Measurements from ENCODE around the gene CADM3.

The CADM3 gene

DNA sequence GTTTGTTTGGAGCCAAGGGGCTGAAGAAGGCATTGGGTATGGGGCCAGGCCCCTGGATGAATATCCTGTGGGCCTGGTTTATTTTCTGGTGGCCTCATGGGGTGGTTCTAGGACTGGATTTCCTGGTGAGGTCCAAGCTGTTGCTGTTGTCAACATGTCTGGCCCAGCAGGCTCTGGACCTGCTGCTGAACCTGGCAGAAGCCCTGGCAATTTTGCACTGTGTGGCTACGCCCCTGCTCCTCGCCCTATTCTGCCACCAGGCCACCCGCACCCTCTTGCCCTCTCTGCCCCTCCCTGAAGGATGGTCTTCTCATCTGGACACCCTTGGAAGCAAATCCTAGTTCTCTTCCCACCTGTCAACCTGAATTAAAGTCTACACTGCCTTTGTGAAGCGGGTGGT is 34.7 kb downstream of the CADM3 start:
- DNase-seq (ENCODE audit: low read depth in 2 of 2): no peak

DNA sequence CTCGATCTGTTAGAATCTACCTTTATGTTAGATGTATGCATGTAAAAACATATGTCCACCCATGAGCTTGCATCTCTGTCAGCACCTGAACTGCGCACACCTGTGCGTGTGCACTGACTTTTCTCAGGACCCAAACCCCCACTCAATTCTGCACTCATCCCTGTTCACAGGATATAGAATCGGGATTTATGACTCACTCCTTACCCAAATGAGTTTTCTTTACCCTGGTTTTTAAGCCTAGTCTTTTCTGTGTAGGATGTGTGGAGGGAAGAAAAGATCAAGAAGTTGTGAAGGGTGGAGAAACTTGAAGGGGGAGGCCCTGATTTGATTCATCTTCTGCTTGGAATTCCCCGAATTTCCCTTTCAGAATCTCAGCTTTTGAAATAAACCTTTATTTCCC is 35.7 kb downstream of the CADM3 start:
- DNase-seq (ENCODE audit: low read depth in 2 of 2): no peak

DNA sequence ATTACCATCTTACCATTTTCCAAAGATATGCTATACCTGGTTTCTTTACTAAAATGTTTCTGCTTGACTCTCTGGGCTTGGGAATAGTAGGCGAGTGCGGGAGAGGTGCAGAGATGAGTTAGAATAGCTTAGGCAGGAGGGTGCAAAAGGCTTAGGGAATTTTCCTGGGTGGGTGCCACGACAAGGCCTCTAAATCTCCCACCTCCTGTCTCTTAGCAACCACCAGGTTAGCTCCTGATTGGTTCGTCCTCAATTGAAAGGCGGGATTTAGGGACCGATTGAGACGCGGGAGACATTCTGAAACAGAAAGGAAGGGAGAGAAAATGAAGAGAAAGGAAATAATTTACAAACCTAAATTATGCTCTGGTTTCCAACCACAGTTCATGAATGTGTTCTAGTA is 36.4 kb downstream of the CADM3 start:
- no peak for DNase-seq (ENCODE audit: low read depth in 2 of 2)

DNA sequence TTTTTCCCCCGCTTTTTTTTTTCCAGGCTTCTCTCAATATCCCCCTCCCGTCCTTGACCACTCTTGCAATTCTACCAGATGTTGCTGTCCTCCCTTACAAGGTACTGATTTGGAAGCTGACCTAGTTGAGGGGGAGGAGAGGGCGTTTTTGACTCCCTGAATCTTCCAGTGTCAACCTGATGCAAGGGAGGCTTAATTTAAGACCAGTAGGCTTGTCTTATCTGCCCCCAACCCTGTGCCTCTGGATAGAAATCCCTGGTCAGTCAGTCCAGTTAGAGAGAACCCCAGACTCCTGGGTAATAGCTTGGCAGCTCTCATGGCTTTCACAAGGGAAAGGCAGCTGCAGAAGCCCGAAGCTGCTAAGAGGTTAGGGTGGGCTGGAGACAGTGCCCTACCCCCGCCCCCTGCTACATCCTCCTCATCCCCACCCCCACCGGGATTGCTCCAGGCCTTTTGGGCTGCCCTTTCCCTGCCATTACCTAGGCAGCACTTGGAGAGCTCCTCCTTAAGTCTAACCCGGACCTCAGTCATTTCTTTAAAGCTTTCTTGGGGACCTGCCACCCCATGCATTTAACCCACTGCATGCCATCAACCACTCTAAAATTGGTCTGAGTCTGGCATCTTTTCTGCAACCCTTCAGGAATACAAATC is 36.9 kb downstream of the CADM3 start:
- DNase-seq (ENCODE audit: low read depth in 2 of 2): no peak

DNA sequence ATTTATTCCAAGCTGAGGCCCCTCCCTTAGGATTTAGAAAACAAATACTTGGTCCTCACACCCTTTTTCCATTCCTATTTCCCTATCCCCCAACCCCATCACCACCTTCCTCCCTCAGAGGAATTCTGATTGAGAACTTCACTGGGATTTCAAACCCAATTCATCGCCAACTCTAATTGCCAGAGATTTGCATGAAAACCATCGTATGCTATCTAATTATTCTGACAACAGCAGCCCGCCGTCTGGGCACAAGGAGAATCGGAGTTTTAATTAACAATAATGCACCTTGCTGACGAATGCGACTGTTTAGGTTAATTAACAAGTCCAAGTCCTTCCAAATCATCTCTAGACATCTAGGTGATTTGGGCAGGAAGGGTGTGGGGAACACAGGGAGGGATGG is 37.6 kb downstream of the CADM3 start:
- no peak for DNase-seq (ENCODE audit: low read depth in 2 of 2)

DNA sequence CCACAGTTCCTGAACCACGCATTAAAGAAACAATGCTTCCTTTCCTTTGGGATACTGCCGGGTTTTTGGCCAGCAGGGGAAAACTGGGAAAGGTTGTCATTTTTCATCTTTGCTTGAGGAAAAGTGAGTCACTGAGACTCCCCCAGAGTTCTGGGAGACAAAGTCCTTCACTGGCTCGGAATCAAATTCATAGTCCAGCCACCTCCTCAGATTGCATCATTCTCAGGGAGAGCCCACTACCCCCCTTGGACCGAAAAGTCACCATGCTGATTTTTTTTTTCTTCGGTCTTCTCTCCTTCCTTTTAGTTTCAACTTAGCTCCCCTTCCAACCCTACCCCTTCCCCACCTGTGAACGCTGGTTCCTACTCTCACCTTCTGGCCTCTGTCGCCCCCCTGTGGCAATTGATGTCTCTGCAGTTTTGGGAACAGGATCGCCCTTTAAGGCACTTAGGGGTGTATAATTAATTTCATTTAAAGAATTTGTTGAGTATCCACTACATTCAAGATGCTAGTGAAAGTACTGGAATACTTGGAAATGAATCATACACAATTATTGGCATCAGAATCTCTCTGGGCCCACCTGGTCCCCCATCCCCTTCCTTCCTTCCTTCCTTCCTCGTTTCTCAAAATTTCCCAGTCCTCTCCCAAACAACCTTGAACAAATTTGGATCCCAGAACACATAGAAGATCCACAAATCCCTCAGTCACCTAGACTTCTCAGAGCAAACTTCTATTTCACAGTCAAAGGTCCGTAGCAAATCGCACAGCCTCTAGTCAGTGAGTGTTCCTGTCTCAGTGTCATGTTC is 40.1 kb downstream of the CADM3 start:
- DNase-seq (ENCODE audit: low read depth in 2 of 2): no peak

DNA sequence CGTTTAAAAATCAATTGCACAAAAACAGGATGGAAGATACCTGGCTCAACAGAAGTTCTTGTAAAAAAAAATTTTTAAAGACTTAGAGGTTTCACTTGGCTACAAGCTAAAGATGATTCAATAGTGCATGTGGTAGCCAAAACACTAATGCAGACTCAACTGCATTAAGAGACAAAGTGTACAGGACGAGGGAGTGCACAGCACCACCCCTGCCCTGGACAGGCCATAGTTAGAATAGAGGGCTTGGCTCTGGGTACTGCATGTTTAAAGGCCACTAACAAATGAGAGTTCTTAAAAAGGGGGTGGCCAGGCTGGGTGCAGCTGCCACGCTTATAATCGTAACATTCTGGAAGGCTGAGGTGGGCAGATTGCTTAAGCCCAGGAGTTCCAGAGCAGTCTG is 41.2 kb downstream of the CADM3 start:
- no peak for DNase-seq (ENCODE audit: low read depth in 2 of 2)

DNA sequence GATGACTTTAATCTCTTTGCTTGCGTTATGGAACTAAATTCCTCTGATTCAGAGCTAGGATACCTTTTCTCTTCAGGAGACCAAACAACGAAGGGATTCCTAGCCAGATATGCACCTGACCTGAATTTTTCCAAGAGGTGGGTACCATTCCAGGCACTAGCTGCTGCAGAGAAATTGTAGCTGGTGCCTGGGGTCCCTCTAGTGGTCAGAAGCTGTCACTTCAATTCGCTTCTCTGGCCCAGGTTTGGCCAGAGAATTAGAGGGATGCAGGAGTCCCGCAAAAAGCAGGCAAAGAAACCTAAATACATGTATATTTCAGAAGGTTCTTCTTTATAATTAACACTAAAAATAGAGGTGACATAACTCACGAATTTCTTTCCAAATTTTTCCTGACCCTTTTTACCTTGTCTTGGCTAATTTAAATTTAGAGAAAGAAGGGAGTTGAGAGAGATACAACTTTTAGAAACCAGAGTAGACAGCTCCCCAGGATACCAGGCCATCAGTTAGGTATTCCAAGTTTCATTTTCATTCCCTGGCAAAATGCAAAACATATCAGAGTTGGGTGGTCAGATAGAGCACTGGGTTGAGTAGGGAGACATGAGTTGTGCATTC is 42.8 kb downstream of the CADM3 start:
- DNase-seq (ENCODE audit: low read depth in 2 of 2): peak in 1 of 2 experiments; percentile 4

DNA sequence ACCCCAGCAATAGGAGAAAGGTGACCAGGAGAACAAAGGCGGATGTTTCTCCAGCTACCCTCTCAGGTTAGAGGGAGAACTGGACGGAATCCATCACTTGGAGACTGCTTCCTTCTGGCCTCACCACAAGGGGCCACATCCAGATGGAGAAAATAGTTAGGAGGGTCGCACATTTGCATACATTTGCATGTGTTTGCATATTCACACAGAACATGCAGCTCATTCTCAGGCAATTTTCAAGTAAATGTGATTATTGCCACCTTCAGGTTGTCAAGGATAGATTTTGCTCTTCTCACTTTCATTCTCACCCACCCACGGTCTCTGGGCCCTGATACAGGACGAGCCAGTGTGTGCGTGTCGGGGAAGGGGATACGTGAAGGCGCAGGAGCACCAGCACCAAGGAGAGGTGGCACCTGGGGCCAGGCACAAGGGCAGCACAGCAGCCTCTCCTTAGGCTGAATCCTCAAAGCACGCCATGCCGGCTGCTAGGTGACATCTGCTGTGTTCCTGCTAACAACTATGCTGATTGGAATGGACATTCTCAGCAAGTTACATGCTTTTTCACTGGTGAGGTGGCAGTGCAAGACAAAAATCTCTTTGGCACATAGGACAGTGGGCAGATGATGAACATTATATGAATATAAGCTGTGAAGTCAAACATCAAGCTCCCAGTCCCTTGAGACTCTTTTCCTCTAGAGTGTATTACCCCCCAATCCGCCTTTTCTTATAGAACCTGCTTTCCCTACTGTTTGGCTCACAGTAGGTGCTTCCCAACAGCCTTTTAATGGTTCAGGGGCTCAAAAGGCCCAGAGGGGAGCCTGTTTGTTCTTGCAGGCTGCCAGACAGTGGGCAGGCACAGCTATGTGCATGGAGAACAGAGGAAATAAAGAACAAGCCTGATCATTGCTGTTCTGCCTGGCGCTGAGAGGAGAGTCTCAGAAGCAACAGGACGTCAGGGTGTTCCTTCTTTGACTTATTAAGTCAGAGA is 47.5 kb downstream of the CADM3 start:
- no peak for DNase-seq (ENCODE audit: low read depth in 2 of 2)

DNA sequence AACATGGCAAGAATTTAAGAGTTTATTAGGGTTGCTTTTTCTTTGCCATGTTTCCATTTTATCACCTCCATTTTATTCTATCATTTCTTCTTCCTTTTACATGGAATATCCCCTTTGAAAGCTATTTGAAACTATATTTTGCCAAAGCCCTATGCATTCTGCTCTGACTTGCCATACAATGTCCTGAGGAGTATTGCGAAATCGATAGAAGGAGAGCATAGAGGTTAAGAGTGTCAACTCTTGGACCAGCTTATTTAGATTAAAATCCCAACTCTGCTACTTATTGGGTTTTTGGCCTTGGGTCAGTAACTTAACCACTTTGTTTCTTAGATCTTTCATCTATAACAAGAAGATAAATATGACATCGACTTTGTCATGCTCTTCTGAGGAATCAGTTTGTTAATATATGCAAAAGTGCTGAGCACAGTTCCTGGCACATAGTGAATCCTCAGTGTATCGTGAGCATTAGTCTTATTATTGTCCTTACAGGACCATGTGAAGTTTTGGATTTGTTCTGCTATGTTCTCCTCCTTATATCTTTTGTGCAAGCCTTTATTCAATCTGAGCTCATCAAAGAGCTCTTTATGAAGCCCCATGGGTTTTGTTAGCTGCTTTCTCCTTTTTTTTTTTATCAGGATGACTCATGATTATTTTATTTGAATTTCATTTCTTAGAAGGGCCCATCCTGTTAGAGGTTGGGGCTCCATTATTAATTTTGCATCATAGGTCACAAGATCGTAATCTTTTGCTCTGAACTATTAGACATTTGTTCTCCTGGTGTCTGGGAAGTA is 50.9 kb downstream of the CADM3 start:
- no peak for DNase-seq (ENCODE audit: low read depth in 2 of 2)

DNA sequence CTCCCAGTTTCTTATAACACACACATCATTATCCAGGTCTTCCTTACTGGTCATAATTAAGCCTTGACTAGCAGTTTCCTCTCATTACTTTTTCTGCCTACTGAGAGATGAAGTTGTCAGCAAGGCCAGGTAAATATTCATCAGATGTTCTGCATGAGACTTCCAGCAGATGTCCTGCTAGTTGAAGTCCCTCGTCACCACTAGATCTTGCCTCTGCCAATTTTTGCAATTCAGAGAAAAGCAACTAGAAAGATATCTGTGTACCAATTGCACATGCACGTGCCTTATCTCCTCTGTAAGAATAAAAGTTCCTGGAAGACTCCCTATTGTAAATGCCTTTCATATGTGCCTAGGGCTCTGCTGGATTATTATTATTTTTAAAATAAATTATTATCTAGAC is 51.6 kb downstream of the CADM3 start:
- no peak for DNase-seq (ENCODE audit: low read depth in 2 of 2)

DNA sequence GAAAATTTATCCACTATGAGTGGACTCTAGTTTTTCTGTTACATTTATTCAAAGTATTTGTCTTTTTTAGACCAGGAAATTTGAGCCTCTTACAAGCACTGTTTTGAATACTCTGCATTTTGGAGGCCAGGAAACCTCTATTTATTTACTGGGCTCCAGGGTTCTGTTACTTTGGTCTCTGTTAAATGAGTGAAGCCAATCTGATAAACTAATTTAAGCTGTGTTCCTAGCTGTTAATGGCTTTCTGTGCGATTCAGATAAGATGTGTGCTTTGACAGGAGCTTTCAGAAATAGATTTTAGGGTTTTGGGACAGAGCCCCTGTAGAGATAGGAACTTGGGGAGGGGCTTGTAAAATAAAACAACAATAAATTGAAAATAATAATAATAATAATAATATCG is 57.1 kb downstream of the CADM3 start:
- no peak for DNase-seq (ENCODE audit: low read depth in 2 of 2)

DNA sequence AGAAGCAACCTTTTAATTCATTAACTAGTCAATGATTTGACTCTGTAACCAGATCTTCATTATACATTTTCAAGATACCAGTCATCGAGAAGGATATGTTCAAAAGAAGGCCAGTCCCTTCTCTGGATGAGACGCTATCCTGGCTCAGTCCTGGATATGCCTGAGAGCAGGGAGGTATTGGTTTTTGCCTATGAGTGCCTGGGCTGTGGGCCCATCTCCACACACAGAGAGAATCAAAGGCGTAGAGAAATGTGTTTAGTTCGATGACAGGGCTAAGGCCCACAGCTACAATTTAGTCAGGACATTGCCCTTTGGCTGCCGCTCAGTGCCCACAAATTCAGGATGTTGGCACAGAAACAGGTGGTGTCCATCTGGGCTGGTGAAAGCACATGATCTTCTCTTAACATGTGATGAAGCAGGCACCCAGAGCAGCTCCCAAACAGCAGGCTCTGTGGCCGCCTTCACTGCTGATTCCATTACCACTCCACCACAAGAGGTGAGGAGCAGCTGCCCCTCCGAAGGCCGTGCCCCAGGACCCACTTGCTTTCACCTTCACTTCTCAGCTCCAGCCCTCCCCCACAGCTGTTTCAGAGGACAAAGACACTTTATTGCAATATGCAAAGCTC is 58.0 kb downstream of the CADM3 start:
- DNase-seq (ENCODE audit: low read depth in 2 of 2): no peak

DNA sequence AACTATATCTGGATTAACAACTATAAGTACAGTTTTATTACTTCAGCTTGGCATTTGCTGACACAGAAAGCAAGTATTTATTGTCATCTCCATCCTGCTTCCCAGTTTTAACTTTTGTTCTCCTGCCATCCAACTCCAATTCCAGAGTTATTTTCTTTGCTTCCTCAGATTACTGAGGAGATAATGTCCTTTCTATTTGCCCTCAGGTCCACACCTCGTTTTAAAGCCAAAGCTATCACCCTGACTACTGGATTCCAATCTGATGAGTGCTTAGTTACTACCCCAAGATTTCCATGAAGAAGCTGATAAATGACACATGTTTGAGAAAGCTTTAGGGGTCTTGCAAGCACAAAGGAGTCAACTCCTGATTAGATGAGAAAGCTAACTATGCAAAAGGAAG is 58.5 kb downstream of the CADM3 start:
- DNase-seq (ENCODE audit: low read depth in 2 of 2): no peak

DNA sequence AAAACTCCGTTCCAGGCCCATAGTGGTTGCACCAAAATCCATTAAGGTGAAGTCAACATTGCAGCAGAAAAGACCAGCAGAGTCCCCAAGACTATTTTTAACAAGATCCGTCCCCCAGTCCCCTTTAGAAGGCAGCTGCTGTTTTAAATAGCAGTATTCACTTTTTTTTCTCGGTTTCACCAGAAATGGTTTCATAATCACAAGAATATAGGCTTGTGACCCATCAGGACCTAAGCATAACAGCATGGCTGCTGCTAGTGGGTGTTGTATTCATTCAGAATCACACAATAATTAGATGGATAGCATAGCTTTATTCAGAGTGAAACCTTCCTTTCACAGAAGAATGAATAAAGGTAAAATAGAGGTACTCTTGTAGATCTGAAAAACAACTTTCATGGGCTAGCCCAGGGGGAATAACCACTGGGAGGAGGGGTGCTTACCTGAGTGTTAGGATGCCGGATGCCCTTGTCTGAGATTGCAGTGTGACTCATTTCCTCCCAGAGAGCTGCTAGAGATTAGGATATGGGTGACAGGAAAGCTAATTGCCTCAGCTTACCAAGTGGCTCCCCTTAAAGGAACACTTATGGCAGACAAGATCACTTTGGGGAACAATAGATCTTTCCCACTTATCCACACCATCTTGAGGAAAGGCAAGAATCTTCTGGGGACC is 68.3 kb downstream of the CADM3 start:
- DNase-seq (ENCODE audit: low read depth in 2 of 2): no peak

DNA sequence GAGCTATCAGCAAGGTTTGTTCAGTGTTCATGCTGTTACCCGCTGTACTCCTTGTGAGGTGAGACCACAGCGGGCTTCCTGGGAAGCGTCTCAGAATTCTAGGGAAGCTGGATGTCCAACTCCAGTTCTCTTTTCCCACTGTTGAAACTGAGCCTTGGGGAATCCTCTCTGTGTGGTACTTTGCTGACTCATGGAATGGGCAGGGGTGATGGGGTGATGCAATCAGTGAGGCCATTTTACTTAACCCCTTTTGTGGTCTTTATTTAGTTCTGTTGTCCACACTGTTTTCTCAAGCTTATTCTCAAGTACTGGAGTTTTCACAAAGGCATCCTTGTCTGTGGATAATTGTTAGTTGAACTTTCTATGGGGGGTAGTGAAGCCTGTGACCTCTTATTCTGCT is 75.9 kb downstream of the CADM3 start:
- no peak for DNase-seq (ENCODE audit: low read depth in 2 of 2)

DNA sequence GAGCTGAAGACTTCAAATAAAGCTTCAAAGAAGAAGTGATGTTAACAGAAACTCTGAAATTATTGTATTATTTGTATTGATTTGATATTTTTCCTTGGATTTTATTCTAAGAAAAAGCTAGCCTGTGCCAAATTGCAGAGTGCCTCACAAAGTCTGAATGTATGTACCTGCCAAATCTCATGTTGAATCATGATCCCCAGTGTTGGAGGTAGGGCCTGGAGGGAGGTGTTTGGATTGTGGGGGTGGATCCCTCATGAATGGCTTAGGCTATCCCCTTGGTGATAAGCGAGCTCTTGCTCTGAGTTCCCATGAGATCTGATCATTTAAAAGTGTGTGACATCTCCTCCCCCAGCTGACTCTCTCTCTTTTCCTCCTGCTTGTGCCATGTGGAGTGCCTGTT is 76.9 kb downstream of the CADM3 start:
- no peak for DNase-seq (ENCODE audit: low read depth in 2 of 2)

DNA sequence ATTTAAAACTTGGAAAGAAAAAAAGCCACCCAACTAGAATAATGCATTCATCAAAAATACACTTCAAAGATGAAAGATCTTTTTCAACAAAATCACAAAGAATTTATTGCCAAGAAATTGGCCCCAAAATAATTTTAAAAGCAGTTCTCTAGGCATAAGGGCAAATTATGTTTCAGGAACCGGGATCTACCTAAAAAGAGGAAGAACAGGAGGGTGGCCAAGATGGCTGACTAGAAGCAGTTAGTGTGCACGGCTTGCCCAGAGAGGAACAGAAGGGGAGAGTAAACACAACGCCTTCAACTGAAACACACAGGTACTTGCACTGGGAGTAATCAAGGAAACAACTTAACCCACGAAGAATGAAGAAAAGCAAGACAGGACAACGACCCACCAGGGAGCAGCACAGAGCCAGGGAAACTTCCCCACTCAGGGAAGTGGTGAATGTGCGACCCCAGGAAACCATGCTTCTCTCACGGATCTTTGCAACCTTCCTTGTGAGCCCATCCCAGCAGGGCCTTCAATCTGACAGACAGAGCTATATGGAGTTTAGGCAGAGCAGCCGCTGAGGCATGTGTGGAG is 79.3 kb downstream of the CADM3 start:
- no peak for DNase-seq (ENCODE audit: low read depth in 2 of 2)
